IPS DF 6.9 (cell line): ENCODE measurements around the gene FGFBP3.

Source experiments
- DNase-seq: peaks from one replicate; pipeline ENCODE4 v3.0.0-alpha.2; 2013; ENCODE audit warnings: low read depth, low spot score
- H3K27ac ChIP-seq: one replicate; pipeline ENCODE4 v1.5.1; 2013; ENCODE audit warnings: low read length, control low read depth
- H3K27me3 ChIP-seq: 2 replicates; pipeline ENCODE4 v1.6.1; 2013; ENCODE audit warnings: mild to moderate bottlenecking, low read length; ENCODE audit not compliant: control insufficient read depth, insufficient read depth
- H3K36me3 ChIP-seq: 2 replicates; pipeline ENCODE4 v1.6.1; 2013; ENCODE audit warnings: low read length; ENCODE audit not compliant: control insufficient read depth, insufficient read depth
- H3K4me1 ChIP-seq: 2 replicates; pipeline ENCODE4 v1.6.1; 2013; ENCODE audit warnings: low read length; ENCODE audit not compliant: control insufficient read depth, insufficient read depth
- H3K4me3 ChIP-seq: 2 replicates; pipeline ENCODE4 v1.5.1; 2013; ENCODE audit warnings: mild to moderate bottlenecking, low read length
- H3K9me3 ChIP-seq: 2 replicates; pipeline ENCODE4 v1.6.1; 2013; ENCODE audit warnings: low read length, inconsistent platforms; ENCODE audit not compliant: control insufficient read depth, insufficient read depth
- WGBS: extraction: QIAGEN DNeasy Blood & Tissue Kit; methylation state at CpG from one replicate; pipeline ENCODE4 v1.1.7; 2013; ENCODE audit warnings: mixed read lengths, missing lambda C conversion rate; ENCODE audit not compliant: insufficient read length, insufficient coverage; 5-methylcytosine and 5-hydroxymethylcytosine counted together

Gene FGFBP3

GRCh38 chr10:91909117-91909677, at the start of gene FGFBP3:
TSS of gene FGFBP3 (minus strand) at chr10:91909486. CDS start at chr10:91908969, 517 bp downstream.
- H3K27me3 ChIP-seq, result no peaks in the 10 kb centered on the region
- H3K27ac ChIP-seq, result no peak within 1 kb of the TSS

GRCh38 chr10:91957091-91957490, 47.8 kb upstream of the FGFBP3 start:
- no CpG with 5 or more reads among the region's 1 CpG for WGBS
- no peaks in the 10 kb centered on the region for H3K27me3 ChIP-seq
- H3K4me3 ChIP-seq, result no peak overlapping the region
- DNase-seq, result no peak
- no peak overlapping the region for H3K27ac ChIP-seq
- no peaks in the 10 kb centered on the region for H3K9me3 ChIP-seq
- H3K4me1 ChIP-seq, result no peaks in the 10 kb centered on the region
- no peaks in the 10 kb centered on the region; the same call in 1 of the 2 replicates for H3K36me3 ChIP-seq

More at GRCh38 chr10:91909117-91909677, at the start of gene FGFBP3:
- peaks cover 2% of the 10 kb centered on the region; the same call in 1 of the 2 replicates for H3K36me3 ChIP-seq
- no CpG with 5 or more reads among the region's 19 CpGs for WGBS
- no peaks in the 10 kb centered on the region for H3K4me1 ChIP-seq
- H3K9me3 ChIP-seq, result no peaks in the 10 kb centered on the region
- no peak for DNase-seq
- H3K4me3 ChIP-seq, result peak within 1 kb of the TSS; percentile 69

- no peak for DNase-seq
- no peaks in the 10 kb centered on the region for H3K4me1 ChIP-seq
- no peaks in the 10 kb centered on the region for H3K27me3 ChIP-seq
- WGBS, result 100% methylated on average over 1 of the region's 3 CpGs
- H3K36me3 ChIP-seq, result no peaks in the 10 kb centered on the region; the same call in 1 of the 2 replicates
- H3K27ac ChIP-seq, result no peak overlapping the region
- H3K4me3 ChIP-seq, result no peak overlapping the region
- H3K9me3 ChIP-seq, result no peaks in the 10 kb centered on the region
Observed at GRCh38 chr10:91955114-91955513, 45.8 kb upstream of the FGFBP3 start.

GRCh38 chr10:91953600-91954160, 44.4 kb upstream of the FGFBP3 start:
- Histone ChIP-seq H3K4me1 (no peaks in the 10 kb centered on the region), H3K9me3 (no peaks in the 10 kb centered on the region), H3K36me3 (no peaks in the 10 kb centered on the region; the same call in 1 of the 2 replicates), H3K27ac (no peak overlapping the region), H3K4me3 (no peak overlapping the region), H3K27me3 (no peaks in the 10 kb centered on the region)
- WGBS, result no CpG with 5 or more reads among the region's 2 CpGs
- no peak for DNase-seq

- Histone ChIP-seq H3K36me3 (no peaks in the 10 kb centered on the region), H3K9me3 (no peaks in the 10 kb centered on the region), H3K27me3 (no peaks in the 10 kb centered on the region), H3K4me1 (no peaks in the 10 kb centered on the region), H3K4me3 (no peak overlapping the region), H3K27ac (no peak overlapping the region)
- DNase-seq, result no peak
- WGBS, result 100% methylated on average over 1 of the region's 5 CpGs
Observed at GRCh38 chr10:91944880-91945630, 35.8 kb upstream of the FGFBP3 start.

GRCh38 chr10:91941426-91941825, 32.1 kb upstream of the FGFBP3 start:
- Histone ChIP-seq H3K36me3 (no peaks in the 10 kb centered on the region; the same call in 1 of the 2 replicates), H3K4me1 (no peaks in the 10 kb centered on the region), H3K27ac (no peak overlapping the region), H3K4me3 (no peak overlapping the region), H3K27me3 (no peaks in the 10 kb centered on the region), H3K9me3 (no peaks in the 10 kb centered on the region)
- no peak for DNase-seq
- WGBS, result no CpG with 5 or more reads among the region's 1 CpG

GRCh38 chr10:91939653-91940052, 30.4 kb upstream of the FGFBP3 start:
- H3K27me3 ChIP-seq, result no peaks in the 10 kb centered on the region
- H3K4me1 ChIP-seq, result no peaks in the 10 kb centered on the region
- no peak for DNase-seq
- H3K9me3 ChIP-seq, result no peaks in the 10 kb centered on the region
- WGBS, result 100% methylated on average over 2 of the region's 4 CpGs
- H3K4me3 ChIP-seq, result no peak overlapping the region
- no peak overlapping the region for H3K27ac ChIP-seq
- no peaks in the 10 kb centered on the region; the same call in 1 of the 2 replicates for H3K36me3 ChIP-seq

GRCh38 chr10:91935886-91936285, 26.6 kb upstream of the FGFBP3 start:
- no peaks in the 10 kb centered on the region for H3K27me3 ChIP-seq
- DNase-seq, result no peak
- no peaks in the 10 kb centered on the region; the same call in 1 of the 2 replicates for H3K9me3 ChIP-seq
- no peak overlapping the region for H3K4me3 ChIP-seq
- WGBS, result no CpG with 5 or more reads among the region's 2 CpGs
- H3K4me1 ChIP-seq, result no peaks in the 10 kb centered on the region
- no peaks in the 10 kb centered on the region; the same call in 1 of the 2 replicates for H3K36me3 ChIP-seq
- no peak overlapping the region for H3K27ac ChIP-seq

- no peak overlapping the region for H3K4me3 ChIP-seq
- DNase-seq, result no peak
- H3K36me3 ChIP-seq, result no peaks in the 10 kb centered on the region; the same call in 1 of the 2 replicates
- H3K27me3 ChIP-seq, result no peaks in the 10 kb centered on the region
- no peaks in the 10 kb centered on the region; the same call in 1 of the 2 replicates for H3K4me1 ChIP-seq
- H3K27ac ChIP-seq, result no peak overlapping the region
- WGBS, result no CpG with 5 or more reads among the region's 1 CpG
- H3K9me3 ChIP-seq, result no peaks in the 10 kb centered on the region; the same call in 1 of the 2 replicates
Observed at GRCh38 chr10:91932737-91933136, 23.5 kb upstream of the FGFBP3 start.

GRCh38 chr10:91931526-91932190, 22.4 kb upstream of the FGFBP3 start:
- Histone ChIP-seq H3K4me1 (no peaks in the 10 kb centered on the region; the same call in 1 of the 2 replicates), H3K9me3 (no peaks in the 10 kb centered on the region; the same call in 1 of the 2 replicates), H3K36me3 (no peaks in the 10 kb centered on the region; the same call in 1 of the 2 replicates), H3K27me3 (no peaks in the 10 kb centered on the region), H3K27ac (no peak overlapping the region), H3K4me3 (no peak overlapping the region)
- DNase-seq, result no peak
- WGBS, result no CpG with 5 or more reads among the region's 3 CpGs
